ENCODE measurements around the gene SLC25A29. TPM values are rescaled to one million over a fixed set of nuclear protein-coding genes. Genes with fewer than 3 reads are reported as not detected.
A peak's percentile ranks its signal among the peaks of the same experiment; 100 is the strongest.
"Not testable (repeated sequence)": the region's sequence is repeated elsewhere in the genome, so short reads cannot be mapped to it uniquely, and the experiment has no call there.

Gene SLC25A29
- total and polyA plus RNA-seq, 2 of the 13 experiments (the other 11 are each of a cell fraction or from before 2014, with no cell fraction given) = 12.2 to 17.2 TPM

- H3K36me3 ChIP-seq (replicated peaks in 1 of 2; ENCODE audit: control insufficient read depth in 1 of 2, insufficient read depth in 2 of 2, low read length in 2 of 2); H2AFZ ChIP-seq (ENCODE audit: low read length); POLR2A ChIA-PET; BruUV-seq (replicated peaks); H3K27ac ChIP-seq (ENCODE audit: extremely low read length, insufficient read depth, low read length); DNase-seq (ENCODE audit: low spot score); H3K79me2 ChIP-seq (ENCODE audit: insufficient read depth, low read length); H3K9ac ChIP-seq (ENCODE audit: insufficient read depth, low read depth, low read length); H3K4me3 ChIP-seq (replicated peaks in 1 of 3; ENCODE audit: insufficient read depth in 1 of 3, low read depth in 2 of 3, low read length in 3 of 3); FAIRE-seq; H4K20me1 ChIP-seq (ENCODE audit: insufficient read depth, low read length); H3K9me3 ChIP-seq (ENCODE audit: low read length); CTCF ChIA-PET (ENCODE audit: low intra/inter-chr PET ratio, low total read pairs); intact Hi-C loops (cut with micrococcal nuclease; ENCODE audit: unreplicated experiment); ATAC-seq; in situ Hi-C loops (cut with HindIII; ENCODE audit: extremely low pct_ligation_motif_present, low pct_unique_long_range_greater_than_20kb): not testable (repeated sequence)
- H3K4me1 ChIP-seq (ENCODE audit: insufficient read depth, low read length) = peaks cover 51% of the 10 kb centered on the region
- H3K27me3 ChIP-seq (ENCODE audit: control insufficient read depth in 1 of 2, insufficient read depth in 2 of 2, low read length in 2 of 2) = peaks cover 1 to 26% of the 10 kb centered on the region in 2 experiments; a peak in 4 of 5 replicates
- peak overlapping the region; percentile 23; the same call in 1 of the 2 replicates for H3K4me2 ChIP-seq (ENCODE audit: low read depth, low read length)
- 16% methylated on average over 13 of the region's 18 CpGs for WGBS (ENCODE audit: low lambda C conversion rate)
Observed at GRCh38 chr14:100312110-100312876, 6.0 kb upstream of the SLC25A29 start.

DNA sequence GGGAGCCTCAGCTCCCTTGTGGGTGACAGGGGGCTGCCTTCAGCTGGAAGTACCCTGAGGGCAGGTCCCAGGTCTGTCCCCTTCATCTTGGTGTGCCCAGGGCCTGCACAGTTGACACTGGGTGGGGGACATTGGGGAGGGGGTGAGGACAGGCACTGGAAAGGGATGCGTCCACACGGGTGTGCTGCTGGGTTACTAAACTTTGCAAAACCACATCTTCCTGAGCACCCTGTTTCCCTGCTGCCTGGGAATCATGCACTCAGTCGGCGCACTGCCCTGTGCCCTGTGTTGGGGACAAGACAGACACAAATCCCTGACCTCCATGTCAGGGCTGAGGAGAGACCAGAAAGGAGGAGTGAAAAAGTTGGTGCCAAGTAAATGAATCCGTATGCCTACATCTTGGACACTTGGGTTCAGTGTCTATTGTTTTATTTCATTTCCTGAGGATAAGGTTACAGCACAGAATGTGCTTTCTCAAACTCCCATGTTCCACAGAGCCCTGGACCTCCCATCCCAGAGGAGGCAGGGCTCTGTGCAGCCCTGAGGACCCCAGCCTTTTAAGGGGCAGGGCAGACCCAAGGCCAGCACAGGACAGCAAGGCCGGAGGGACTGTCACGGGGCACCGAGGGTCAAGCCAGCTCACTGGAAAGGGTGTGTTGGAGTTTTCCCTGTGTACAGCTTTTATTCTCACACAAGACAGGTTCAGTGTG lies 2.9 kb upstream of the SLC25A29 start:
- H2AFZ ChIP-seq (ENCODE audit: low read length) = no peak overlapping the region
- peaks cover 61% of the 10 kb centered on the region for H3K4me1 ChIP-seq (ENCODE audit: insufficient read depth, low read length)
- FAIRE-seq = no peak
- intact Hi-C loops (cut with micrococcal nuclease; ENCODE audit: unreplicated experiment) (loop anchor here (1.0 kb wide), 1 partner anchor 68 kb away; no protein-coding TSS in a partner anchor), in situ Hi-C loops (cut with HindIII; ENCODE audit: extremely low pct_ligation_motif_present, low pct_unique_long_range_greater_than_20kb) (loop anchor here (5.0 kb wide), 1 partner anchor 68 kb away; the partner anchor contains the start of gene WDR25)
- peaks cover 1 to 20% of the 10 kb centered on the region in 2 experiments; a peak in 4 of 5 replicates for H3K27me3 ChIP-seq (ENCODE audit: control insufficient read depth in 1 of 2, insufficient read depth in 2 of 2, low read length in 2 of 2)
- no peaks in the 10 kb centered on the region for H3K79me2 ChIP-seq (ENCODE audit: insufficient read depth, low read length)
- H3K36me3 ChIP-seq (replicated peaks in 1 of 2; ENCODE audit: control insufficient read depth in 1 of 2, insufficient read depth in 2 of 2, low read length in 2 of 2) = no peaks in the 10 kb centered on the region
- H3K9me3 ChIP-seq (ENCODE audit: low read length) = no peaks in the 10 kb centered on the region
- peak overlapping the region in 1 of 3 experiments; percentile 49; a peak in 1 of 6 replicates for H3K4me3 ChIP-seq (replicated peaks in 1 of 3; ENCODE audit: insufficient read depth in 1 of 3, low read depth in 2 of 3, low read length in 3 of 3)
- 0% methylated on average over 4 of the region's 8 CpGs for WGBS (ENCODE audit: low lambda C conversion rate)
- BruUV-seq (replicated peaks) = no TSS peak
- H3K27ac ChIP-seq (ENCODE audit: extremely low read length, insufficient read depth, low read length) = no peak overlapping the region
- DNase-seq (ENCODE audit: low spot score) = no peak
- ATAC-seq = 0 out of 3 replicates have a peak, but pooled peaks have one; percentile 1
- ChIA-PET CTCF (ENCODE audit: low intra/inter-chr PET ratio, low total read pairs) (interaction anchor here (1.0 kb wide), 1 partner anchor 69 kb away, joined by 3 read pairs; no protein-coding TSS in a partner anchor), POLR2A (interaction anchor here (0.8 to 1.0 kb wide), 3 partner anchors 12 to 66 kb away, joined by 3 to 5 read pairs (median 3); a partner anchor contains a TSS)
- peak overlapping the region; percentile 80 for H3K4me2 ChIP-seq (ENCODE audit: low read depth, low read length)
- H3K9ac ChIP-seq (ENCODE audit: insufficient read depth, low read depth, low read length) = no peak overlapping the region
- no peaks in the 10 kb centered on the region; the same call in 1 of the 2 replicates for H4K20me1 ChIP-seq (ENCODE audit: insufficient read depth, low read length)
- TF ChIP-seq STAG1 (CRISPR knock-in tag; IDR thresholded peaks at IDR 0.05) (peak; percentile 13; the same call in 1 of the 2 replicates), PHB2 (IDR thresholded peaks at IDR 0.05; ENCODE audit: partially characterized antibody) (no peak), ZNF326 (CRISPR knock-in tag; IDR thresholded peaks at IDR 0.05; ENCODE audit: borderline replicate concordance) (0 out of 2 replicates have a peak, but pooled peaks have one; percentile 22), ZFP91 (CRISPR knock-in tag; IDR thresholded peaks at IDR 0.05; ENCODE audit: borderline replicate concordance) (no peak), MATR3 (CRISPR knock-in tag; IDR thresholded peaks at IDR 0.05) (no peak)
- TF ChIP-seq, protein P1, sequence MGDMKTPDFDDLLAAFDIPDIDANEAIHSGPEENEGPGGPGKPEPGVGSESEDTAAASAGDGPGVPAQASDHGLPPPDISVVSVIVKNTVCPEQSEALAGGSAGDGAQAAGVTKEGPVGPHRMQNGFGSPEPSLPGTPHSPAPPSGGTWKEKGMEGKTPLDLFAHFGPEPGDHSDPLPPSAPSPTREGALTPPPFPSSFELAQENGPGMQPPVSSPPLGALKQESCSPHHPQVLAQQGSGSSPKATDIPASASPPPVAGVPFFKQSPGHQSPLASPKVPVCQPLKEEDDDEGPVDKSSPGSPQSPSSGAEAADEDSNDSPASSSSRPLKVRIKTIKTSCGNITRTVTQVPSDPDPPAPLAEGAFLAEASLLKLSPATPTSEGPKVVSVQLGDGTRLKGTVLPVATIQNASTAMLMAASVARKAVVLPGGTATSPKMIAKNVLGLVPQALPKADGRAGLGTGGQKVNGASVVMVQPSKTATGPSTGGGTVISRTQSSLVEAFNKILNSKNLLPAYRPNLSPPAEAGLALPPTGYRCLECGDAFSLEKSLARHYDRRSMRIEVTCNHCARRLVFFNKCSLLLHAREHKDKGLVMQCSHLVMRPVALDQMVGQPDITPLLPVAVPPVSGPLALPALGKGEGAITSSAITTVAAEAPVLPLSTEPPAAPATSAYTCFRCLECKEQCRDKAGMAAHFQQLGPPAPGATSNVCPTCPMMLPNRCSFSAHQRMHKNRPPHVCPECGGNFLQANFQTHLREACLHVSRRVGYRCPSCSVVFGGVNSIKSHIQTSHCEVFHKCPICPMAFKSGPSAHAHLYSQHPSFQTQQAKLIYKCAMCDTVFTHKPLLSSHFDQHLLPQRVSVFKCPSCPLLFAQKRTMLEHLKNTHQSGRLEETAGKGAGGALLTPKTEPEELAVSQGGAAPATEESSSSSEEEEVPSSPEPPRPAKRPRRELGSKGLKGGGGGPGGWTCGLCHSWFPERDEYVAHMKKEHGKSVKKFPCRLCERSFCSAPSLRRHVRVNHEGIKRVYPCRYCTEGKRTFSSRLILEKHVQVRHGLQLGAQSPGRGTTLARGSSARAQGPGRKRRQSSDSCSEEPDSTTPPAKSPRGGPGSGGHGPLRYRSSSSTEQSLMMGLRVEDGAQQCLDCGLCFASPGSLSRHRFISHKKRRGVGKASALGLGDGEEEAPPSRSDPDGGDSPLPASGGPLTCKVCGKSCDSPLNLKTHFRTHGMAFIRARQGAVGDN (CRISPR knock-in tag; IDR thresholded peaks at IDR 0.05) = peak; percentile 40; the same call in 1 of the 2 replicates
- TF ChIP-seq, protein P2, sequence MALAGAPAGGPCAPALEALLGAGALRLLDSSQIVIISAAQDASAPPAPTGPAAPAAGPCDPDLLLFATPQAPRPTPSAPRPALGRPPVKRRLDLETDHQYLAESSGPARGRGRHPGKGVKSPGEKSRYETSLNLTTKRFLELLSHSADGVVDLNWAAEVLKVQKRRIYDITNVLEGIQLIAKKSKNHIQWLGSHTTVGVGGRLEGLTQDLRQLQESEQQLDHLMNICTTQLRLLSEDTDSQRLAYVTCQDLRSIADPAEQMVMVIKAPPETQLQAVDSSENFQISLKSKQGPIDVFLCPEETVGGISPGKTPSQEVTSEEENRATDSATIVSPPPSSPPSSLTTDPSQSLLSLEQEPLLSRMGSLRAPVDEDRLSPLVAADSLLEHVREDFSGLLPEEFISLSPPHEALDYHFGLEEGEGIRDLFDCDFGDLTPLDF (CRISPR knock-in tag; IDR thresholded peaks at IDR 0.05) = no peak
